Measurements from ENCODE around the gene OR10H3. TPM values are rescaled to one million over a fixed set of nuclear protein-coding genes. Genes with fewer than 3 reads are reported as not detected.

OR10H3 gene
- polyA plus RNA-seq, 1 donor (not counting 4 experiments of a cell fraction or from before 2014, with no cell fraction given): not detected

DNA sequence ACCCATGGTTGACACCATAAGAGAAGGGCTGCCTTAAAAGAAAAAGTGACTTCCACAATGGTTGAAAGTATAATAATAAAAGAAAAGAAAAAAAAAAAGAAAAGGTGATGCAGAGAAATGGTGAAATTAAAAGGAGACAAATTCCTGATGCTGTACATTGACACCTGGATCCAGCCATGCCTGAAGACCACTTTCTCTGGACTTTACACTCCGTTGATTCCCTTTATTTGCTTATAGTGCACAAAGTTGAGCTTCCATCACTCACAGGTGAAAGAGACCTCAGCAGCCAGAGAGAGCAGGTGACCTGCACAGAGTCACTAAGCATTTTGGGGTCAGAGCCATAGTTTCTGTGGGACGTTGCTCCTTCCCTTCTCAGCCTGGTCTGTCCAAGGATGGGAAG, 37.5 kb downstream of the OR10H3 start:
- H3K27me3 ChIP-seq (ENCODE audit: control insufficient read depth, extremely low read depth, insufficient read depth, low read length): no peaks in the 10 kb centered on the region
- H3K9ac ChIP-seq (ENCODE audit: control insufficient read depth, extremely low read depth, insufficient read depth, low read length): no peak overlapping the region
- no peak overlapping the region for H3K4me2 ChIP-seq (ENCODE audit: control insufficient read depth, extremely low read depth, insufficient read depth, low read depth, low read length)
- TF ChIP-seq, protein P1, sequence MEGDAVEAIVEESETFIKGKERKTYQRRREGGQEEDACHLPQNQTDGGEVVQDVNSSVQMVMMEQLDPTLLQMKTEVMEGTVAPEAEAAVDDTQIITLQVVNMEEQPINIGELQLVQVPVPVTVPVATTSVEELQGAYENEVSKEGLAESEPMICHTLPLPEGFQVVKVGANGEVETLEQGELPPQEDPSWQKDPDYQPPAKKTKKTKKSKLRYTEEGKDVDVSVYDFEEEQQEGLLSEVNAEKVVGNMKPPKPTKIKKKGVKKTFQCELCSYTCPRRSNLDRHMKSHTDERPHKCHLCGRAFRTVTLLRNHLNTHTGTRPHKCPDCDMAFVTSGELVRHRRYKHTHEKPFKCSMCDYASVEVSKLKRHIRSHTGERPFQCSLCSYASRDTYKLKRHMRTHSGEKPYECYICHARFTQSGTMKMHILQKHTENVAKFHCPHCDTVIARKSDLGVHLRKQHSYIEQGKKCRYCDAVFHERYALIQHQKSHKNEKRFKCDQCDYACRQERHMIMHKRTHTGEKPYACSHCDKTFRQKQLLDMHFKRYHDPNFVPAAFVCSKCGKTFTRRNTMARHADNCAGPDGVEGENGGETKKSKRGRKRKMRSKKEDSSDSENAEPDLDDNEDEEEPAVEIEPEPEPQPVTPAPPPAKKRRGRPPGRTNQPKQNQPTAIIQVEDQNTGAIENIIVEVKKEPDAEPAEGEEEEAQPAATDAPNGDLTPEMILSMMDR (optimal IDR thresholded peaks at IDR 0.05 in 1 of 3, IDR thresholded peaks at IDR 0.05 in 1 of 3, conservative IDR thresholded peaks at IDR 0.05 in 1 of 3; ENCODE audit: extremely low read depth in 1 of 3, insufficient read depth in 2 of 3, low read length in 3 of 3): no peak
- no peak for TF ChIP-seq EZH2 (IDR thresholded peaks at IDR 0.05; ENCODE audit: low read length)
- no peak for FAIRE-seq
- no peaks in the 10 kb centered on the region for H3K79me2 ChIP-seq (ENCODE audit: control insufficient read depth, insufficient read depth, low read length)
- H3K27ac ChIP-seq (ENCODE audit: control insufficient read depth, insufficient read depth, low read length): no peak overlapping the region
- no peak for DNase-seq (ENCODE audit: low read depth, low spot score)
- H4K20me1 ChIP-seq (ENCODE audit: control insufficient read depth, extremely low read depth, insufficient read depth, low read length): no peaks in the 10 kb centered on the region
- no peaks in the 10 kb centered on the region for H3K36me3 ChIP-seq (ENCODE audit: control insufficient read depth in 2 of 2, extremely low read depth in 1 of 2, insufficient read depth in 2 of 2, low read length in 2 of 2)
- no peaks in the 10 kb centered on the region for H3K9me1 ChIP-seq (ENCODE audit: control insufficient read depth, extremely low read depth, insufficient read depth, low read length)
- H3K9me3 ChIP-seq (ENCODE audit: control insufficient read depth, low read depth, low read length): no peaks in the 10 kb centered on the region
- dilution Hi-C loops (cut with MboI; ENCODE audit: extremely low pct_ligation_motif_present, low sequenced_read_pairs): no loop called here
- no peak overlapping the region for H2AFZ ChIP-seq (ENCODE audit: control insufficient read depth, low read length)
- no peak overlapping the region for H3K4me3 ChIP-seq (ENCODE audit: control insufficient read depth in 2 of 3, extremely low read depth in 1 of 3, insufficient read depth in 2 of 3, low read depth in 1 of 3, low read length in 3 of 3)
- no peaks in the 10 kb centered on the region for H3K4me1 ChIP-seq (ENCODE audit: control insufficient read depth, extremely low read depth, insufficient read depth, low read length)

DNA sequence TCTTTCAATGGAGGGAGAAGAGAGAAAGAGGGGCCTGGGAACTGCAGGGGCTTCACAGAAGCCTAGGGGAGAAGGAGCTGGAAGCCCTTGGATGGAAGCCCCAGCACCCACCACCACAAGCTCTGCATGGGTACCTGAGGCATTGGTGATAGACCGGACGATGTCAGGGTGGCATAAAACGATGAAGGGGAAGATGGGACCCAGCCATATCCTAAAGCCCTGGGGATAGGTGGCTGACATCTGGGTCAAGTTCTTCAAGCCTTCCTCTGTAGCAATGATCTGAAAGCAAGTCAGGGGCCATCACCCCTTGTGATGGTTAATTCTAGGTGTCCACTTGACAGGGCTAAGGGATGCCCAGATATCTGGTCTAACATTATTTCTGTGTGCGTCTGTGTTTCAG, 38.5 kb downstream of the OR10H3 start:
- no peak overlapping the region for H3K4me3 ChIP-seq (ENCODE audit: control insufficient read depth in 2 of 3, extremely low read depth in 1 of 3, insufficient read depth in 2 of 3, low read depth in 1 of 3, low read length in 3 of 3)
- H3K9me3 ChIP-seq (ENCODE audit: control insufficient read depth, low read depth, low read length): no peaks in the 10 kb centered on the region
- no peak overlapping the region for H2AFZ ChIP-seq (ENCODE audit: control insufficient read depth, low read length)
- FAIRE-seq (no peak), DNase-seq (ENCODE audit: low read depth, low spot score) (no peak)
- H3K9ac ChIP-seq (ENCODE audit: control insufficient read depth, extremely low read depth, insufficient read depth, low read length): no peak overlapping the region
- no peaks in the 10 kb centered on the region for H3K9me1 ChIP-seq (ENCODE audit: control insufficient read depth, extremely low read depth, insufficient read depth, low read length)
- dilution Hi-C loops (cut with MboI; ENCODE audit: extremely low pct_ligation_motif_present, low sequenced_read_pairs): no loop called here
- TF ChIP-seq EZH2 (IDR thresholded peaks at IDR 0.05; ENCODE audit: low read length): no peak
- TF ChIP-seq, protein P1 (optimal IDR thresholded peaks at IDR 0.05 in 1 of 3, IDR thresholded peaks at IDR 0.05 in 1 of 3, conservative IDR thresholded peaks at IDR 0.05 in 1 of 3; ENCODE audit: extremely low read depth in 1 of 3, insufficient read depth in 2 of 3, low read length in 3 of 3): no peak
- no peaks in the 10 kb centered on the region for H3K36me3 ChIP-seq (ENCODE audit: control insufficient read depth in 2 of 2, extremely low read depth in 1 of 2, insufficient read depth in 2 of 2, low read length in 2 of 2)
- no peaks in the 10 kb centered on the region for H4K20me1 ChIP-seq (ENCODE audit: control insufficient read depth, extremely low read depth, insufficient read depth, low read length)
- H3K27ac ChIP-seq (ENCODE audit: control insufficient read depth, insufficient read depth, low read length): no peak overlapping the region
- H3K27me3 ChIP-seq (ENCODE audit: control insufficient read depth, extremely low read depth, insufficient read depth, low read length): no peaks in the 10 kb centered on the region
- H3K4me2 ChIP-seq (ENCODE audit: control insufficient read depth, extremely low read depth, insufficient read depth, low read depth, low read length): no peak overlapping the region
- H3K79me2 ChIP-seq (ENCODE audit: control insufficient read depth, insufficient read depth, low read length): no peaks in the 10 kb centered on the region
- H3K4me1 ChIP-seq (ENCODE audit: control insufficient read depth, extremely low read depth, insufficient read depth, low read length): no peaks in the 10 kb centered on the region

All from keratinocyte (primary cell).